Measurements from ENCODE around the gene CAMK2D.

CAMK2D gene

GRCh38 chr4:113616443-113616842, 145.1 kb downstream of the CAMK2D start:
- DNase-seq (ENCODE audit: insufficient read length, low spot score): no peak
- peak; percentile 63 for FAIRE-seq

- no peak for DNase-seq (ENCODE audit: insufficient read length, low spot score)
- FAIRE-seq: peak; percentile 74
Measured at GRCh38 chr4:113614414-113614813, 147.1 kb downstream of the CAMK2D start.

- DNase-seq (ENCODE audit: insufficient read length, low spot score) (no peak), FAIRE-seq (no peak)
Measured at GRCh38 chr4:113613503-113613902, 148.0 kb downstream of the CAMK2D start.

GRCh38 chr4:113610537-113610936, 151.0 kb downstream of the CAMK2D start:
- DNase-seq (ENCODE audit: insufficient read length, low spot score): no peak
- FAIRE-seq: no peak

DNA sequence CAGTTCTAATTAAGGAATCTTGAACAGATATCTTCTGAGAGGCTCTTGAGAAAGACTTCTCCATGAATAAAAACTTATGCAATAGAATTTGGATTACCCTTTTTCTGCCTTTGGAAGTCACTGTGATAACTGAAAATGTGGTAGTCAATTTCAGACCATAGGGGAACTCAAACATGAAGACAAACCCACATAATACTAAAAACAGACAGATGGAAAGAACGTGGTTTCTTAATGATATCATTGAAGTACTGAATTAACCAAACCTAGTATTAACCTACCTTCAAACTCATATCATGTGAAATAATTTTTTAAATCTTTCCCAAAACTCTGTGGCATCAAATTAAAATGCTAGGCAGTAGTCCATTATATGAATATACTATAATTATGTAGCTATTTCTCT, 153.5 kb downstream of the CAMK2D start:
- FAIRE-seq (peak; percentile 67), DNase-seq (ENCODE audit: insufficient read length, low spot score) (no peak)

DNA sequence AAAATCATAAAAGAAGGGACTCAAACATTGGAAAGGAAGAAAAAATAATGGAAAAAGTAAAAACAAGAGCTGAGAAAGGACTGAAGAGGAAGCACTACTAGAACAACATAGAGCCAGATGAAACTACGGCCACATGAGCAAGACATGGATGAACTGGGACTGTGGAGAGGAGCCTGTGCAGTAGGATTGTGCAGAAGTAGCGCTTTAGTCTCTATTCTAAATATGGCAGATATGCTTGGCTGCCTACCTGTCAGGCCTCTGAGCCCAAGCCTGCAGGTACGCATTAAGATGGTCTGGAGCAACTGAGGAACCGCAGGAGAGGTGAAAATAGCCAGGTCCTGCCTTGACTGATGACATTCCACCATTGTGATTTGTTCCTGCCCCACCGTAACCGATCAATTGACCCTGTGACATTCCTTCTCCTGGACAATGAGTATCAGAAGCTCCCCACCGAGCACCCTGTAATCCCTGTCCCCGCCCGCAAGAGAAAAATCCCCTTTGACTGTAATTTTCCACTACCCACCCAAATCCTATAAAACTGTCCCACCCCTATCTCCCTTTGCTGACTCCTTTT, 154.3 kb downstream of the CAMK2D start:
- FAIRE-seq (peak; percentile 58), DNase-seq (ENCODE audit: insufficient read length, low spot score) (no peak)

DNA sequence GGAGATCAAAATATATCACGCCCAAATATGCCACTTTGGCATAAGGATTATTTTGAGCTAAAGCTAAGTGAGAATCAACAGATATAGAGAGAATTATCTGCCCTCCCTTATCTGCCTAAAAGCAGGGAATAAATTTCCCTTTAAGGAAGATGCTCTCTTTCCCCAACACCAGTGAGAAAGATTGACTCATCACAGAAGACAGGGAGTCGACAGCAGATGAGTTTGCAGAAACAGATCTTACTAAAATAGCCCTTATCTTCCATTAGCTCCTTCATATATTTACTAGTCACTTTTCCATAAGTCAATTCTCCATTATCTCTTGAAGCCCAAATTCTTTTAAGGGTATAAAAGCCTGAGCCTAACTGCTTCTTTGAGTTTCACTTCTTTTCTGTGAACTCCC, 156.6 kb downstream of the CAMK2D start:
- DNase-seq (ENCODE audit: insufficient read length, low spot score) (no peak), FAIRE-seq (no peak)

GRCh38 chr4:113603911-113604310, 157.6 kb downstream of the CAMK2D start:
- FAIRE-seq (no peak), DNase-seq (ENCODE audit: insufficient read length, low spot score) (no peak)

DNA sequence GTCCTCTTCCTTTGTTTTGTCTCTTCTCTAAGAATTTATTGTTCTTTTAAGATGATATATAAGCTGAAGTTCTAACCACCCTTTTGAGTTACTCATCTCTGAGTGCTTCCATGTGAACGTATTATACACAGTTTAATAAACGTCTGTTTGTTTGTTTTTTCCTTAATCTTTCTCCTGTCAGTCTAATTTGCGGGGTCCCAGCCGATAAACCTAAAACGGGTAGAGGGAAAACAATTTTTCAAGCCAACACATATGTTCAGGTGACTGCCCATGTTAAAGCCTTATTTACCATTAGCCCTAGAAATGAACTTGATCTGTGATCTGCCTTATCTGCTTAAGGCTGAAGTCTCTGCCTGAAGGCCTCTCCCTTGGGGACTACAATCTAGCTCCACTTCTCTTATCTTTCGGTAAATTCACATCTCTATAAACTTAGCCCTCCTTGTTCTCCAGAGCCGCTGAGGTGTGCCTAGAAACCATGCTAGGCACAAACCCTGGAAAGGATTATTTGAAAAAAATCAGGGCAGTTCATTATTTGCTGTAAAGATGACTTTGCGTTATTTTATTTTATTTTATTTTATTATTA, 158.8 kb downstream of the CAMK2D start:
- DNase-seq (ENCODE audit: insufficient read length, low spot score) (no peak), FAIRE-seq (no peak)

GRCh38 chr4:113601636-113602035, 159.9 kb downstream of the CAMK2D start:
- DNase-seq (ENCODE audit: insufficient read length, low spot score) (no peak), FAIRE-seq (no peak)

DNA sequence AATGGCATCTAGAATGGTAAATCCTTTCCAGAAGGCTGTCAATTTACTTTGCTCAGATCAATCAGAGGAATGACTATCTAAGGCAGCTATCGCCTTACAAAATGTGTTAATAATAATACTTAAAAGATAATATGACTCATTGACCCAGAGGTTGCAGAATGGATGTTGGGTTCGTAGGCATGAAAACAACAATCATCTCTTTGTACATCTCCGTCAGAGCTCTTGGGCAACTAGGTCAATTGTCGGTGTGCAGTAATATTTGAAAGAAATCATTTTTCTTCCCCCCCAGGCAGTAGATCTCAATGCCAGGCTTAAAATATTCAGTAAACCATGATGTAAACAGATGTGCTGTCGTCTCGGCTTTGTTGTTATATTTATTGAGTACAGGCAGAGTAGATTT, 165.1 kb downstream of the CAMK2D start:
- FAIRE-seq: no peak
- DNase-seq (ENCODE audit: insufficient read length, low spot score): no peak

GRCh38 chr4:113594231-113594556, 167.3 kb downstream of the CAMK2D start:
- peak; percentile 53 for FAIRE-seq

DNA sequence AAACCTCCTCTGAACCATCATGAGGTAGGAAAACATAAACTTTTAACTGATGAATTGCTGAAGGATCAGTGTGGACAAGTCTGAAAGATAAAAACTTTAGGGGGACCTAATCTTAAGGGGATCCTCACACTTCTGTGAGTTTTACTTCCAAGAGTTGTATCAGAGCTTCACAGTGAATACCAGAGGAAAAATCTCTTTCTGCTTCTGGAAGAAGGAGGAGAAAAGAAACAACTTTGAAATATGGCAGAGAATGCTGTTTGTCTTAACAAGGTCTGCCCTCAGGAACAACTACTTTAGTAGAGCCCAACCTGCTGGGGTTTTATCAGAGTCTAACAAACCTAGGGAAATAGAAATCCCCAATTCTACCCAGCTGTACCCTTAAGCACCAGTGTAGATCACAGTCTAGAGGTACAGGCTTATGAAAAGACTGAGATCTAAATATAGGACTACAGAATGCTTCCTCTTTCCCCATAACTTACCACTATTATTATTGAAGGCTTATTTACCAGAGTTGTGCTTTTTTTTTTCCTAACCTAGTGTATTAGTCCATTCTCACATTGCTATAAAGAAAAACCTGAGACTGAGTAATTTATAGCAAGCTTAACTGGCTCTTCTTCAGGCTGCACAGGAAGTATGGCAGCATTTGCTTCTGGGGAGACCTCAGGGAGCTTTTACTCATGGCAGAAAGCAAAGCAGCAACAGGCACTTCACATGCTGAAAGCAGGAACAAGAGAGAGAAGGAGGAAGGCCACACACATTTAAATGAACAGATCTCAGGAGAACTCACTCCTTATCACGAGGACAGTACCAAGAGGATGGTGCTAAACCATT, 167.9 kb downstream of the CAMK2D start:
- DNase-seq (ENCODE audit: insufficient read length, low spot score): no peak
- peak; percentile 40 for FAIRE-seq

More at GRCh38 chr4:113594231-113594556, 167.3 kb downstream of the CAMK2D start:
- DNase-seq (ENCODE audit: insufficient read length, low spot score): no peak

DNA sequence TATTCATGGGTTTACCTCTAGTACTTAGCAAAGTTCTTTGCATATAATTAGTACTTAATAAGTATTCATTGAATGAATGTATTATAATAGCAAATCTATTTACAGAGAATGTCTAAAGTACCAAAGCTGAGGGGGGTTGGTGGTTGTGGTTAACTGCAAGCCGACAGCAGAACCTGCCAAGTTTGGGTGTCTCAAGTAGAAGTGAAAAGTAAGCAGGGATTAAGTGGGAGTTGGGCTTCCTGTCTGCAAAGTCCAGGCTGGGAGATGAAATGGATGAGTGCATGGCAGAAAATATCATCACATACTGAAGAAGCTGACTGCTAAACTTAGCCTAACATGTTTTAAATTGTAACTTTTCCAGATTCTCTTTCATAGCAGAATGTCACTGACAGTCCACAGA, 169.6 kb downstream of the CAMK2D start:
- FAIRE-seq (no peak), DNase-seq (ENCODE audit: insufficient read length, low spot score) (no peak)

DNA sequence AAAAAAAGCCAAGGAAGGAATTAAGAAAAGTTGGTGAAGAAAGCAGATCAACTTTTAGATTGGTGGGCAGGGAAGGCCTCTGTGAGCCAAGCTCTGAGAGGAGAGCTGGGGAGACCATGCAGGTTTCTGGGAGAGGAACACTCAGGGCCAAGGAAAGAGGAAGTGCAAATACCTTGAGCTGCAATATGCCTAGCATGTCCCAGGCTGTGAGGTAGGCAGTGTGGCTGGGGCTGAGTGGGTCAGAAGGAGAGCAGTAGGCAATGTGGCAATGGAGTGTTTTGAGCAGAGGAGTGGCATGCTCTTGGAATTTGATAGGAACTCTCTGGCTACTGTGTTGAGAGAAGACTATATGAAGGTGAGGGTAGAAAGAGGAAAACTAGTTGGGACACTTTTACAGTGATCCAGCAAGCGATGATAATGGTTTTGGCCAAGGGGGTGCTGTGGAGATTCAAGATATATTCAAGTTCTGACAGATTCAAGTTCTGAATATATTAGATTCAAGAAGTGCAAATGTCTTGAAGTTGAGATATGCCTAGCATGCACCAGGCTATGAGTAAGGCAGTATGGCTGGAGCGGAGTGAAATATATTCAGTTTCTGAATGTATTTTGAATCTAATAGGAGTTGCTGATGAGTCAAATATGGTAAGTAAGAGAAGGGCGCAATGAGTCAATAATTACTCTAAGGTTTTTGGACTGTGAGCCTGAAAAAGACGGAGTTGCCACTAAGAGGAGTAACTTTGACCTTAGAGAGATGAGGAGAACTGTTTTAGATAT, 172.5 kb downstream of the CAMK2D start:
- FAIRE-seq: peak; percentile 58
- DNase-seq (ENCODE audit: insufficient read length, low spot score): no peak

GRCh38 chr4:113587640-113588275, 173.8 kb downstream of the CAMK2D start:
- DNase-seq (ENCODE audit: insufficient read length, low spot score): no peak
- FAIRE-seq: no peak

- DNase-seq (ENCODE audit: insufficient read length, low spot score) (no peak), FAIRE-seq (no peak)
Measured at GRCh38 chr4:113587156-113587555, 174.4 kb downstream of the CAMK2D start.

DNA sequence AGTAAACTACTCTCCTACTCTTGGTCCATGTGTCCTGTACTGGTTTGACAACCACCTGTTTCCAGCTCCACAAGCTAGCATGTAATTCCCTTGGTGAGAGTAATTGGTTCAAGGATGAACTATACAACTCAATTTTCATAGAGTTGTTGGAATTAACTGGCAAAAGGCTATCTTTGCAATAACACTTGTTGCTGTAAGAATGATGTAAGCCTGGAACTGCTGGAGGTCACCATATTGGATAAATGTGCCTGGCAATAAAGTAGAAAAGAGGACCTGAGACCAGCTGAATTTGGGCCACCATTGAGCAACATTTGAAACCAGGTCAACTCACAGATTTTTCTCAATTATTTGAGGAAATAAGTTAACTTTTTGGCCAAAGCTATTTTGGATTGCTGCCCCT, 175.5 kb downstream of the CAMK2D start:
- peak; percentile 44 for FAIRE-seq
- DNase-seq (ENCODE audit: insufficient read length, low spot score): no peak

DNA sequence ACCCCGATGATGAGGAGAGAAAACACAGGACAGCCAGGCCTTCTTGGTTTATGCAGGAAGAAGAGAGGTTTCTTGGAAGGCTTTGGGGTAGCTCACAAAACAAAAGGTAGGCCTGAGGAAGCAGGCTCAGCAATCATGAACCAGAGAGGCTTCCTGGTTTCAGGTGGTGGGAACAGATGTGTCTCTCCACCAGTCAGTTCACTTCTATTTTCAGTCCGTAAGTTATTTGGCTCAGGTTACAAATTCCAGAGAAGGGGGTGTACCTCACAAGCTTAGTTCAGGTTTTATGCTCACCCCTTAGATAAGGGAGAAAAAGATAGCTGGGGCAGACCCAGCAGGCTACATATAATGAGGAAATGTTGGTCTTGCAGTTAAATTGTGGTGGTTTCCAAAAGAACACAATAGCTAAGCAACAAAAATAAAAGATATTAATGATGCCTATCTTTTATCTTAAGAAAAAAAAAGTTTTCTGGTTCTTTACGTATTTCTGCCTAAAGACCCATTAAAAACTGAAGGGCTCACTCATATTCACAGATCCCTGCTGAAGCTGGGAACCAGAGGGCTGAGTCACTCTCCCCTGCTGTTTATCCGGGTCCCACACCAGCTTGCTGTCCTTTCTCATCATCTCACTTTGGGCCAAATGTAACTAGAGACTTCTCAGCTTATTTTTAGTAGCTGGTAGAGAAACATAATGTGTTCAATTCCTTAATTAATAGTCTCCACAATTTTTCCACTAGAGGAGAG, 177.0 kb downstream of the CAMK2D start:
- FAIRE-seq (no peak), DNase-seq (ENCODE audit: insufficient read length, low spot score) (no peak)

DNA sequence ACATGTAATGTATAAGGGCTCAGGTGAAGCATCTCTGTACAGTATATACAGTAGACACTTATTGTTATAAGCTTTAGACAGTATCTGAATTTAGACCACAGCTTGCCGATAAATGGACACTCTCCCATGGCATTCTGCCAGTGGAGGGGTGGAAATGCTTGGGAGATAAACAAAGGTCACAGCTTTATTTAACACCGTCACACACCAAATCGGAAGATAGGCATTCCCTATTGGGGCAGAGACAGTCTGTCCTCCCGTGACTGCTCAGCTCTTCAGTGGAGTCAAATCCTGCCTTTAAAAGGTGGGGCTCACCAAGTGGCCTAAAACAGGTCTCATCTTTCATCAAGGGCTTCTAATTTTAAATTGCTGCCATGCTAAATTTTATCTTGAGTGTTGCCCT, 178.8 kb downstream of the CAMK2D start:
- DNase-seq (ENCODE audit: insufficient read length, low spot score): no peak
- FAIRE-seq: no peak
